GM12891 (cell line): ENCODE results near the gene SSBP2.
"Not testable (repeated sequence)": the region's sequence is repeated elsewhere in the genome, so short reads cannot be mapped to it uniquely, and the experiment has no call there.

ENCODE experiments used
- DNase-seq: peaks from one replicate; pipeline ENCODE4 v3.0.0; 2011; ENCODE audit warnings: low spot score; ENCODE audit not compliant: insufficient read length
- FAIRE-seq: peaks from 2 replicates; lab custom pipeline; 2011; peaks lifted over from hg19 to GRCh38; lab: Jason Lieb, UNC
- PAX5 ChIP-seq: IDR thresholded peaks from 2 replicates; pipeline ENCODE4 v1.6.1; 2011; ENCODE audit warnings: low read length, moderate library complexity, mild to moderate bottlenecking; ENCODE audit not compliant: insufficient read depth, severe bottlenecking
- POLR2A ChIP-seq: IDR thresholded peaks from 2 replicates; pipeline ENCODE4 v1.6.1; 2011; ENCODE audit warnings: low read depth, low read length, control low read depth
- POLR2AphosphoS5 ChIP-seq: IDR thresholded peaks from 2 replicates; pipeline ENCODE4 v1.6.1; 2011; ENCODE audit warnings: low read depth, low read length, control low read depth
- POU2F2 ChIP-seq: IDR thresholded peaks from 2 replicates; pipeline ENCODE4 v1.6.1; 2011; ENCODE audit warnings: low read depth, mild to moderate bottlenecking, control low read depth, low read length, moderate library complexity
- SPI1 ChIP-seq: IDR thresholded peaks from 2 replicates; pipeline ENCODE4 v1.6.1; 2011; ENCODE audit warnings: low read depth, low read length, control low read depth
- TAF1 ChIP-seq: IDR thresholded peaks from 2 replicates; pipeline ENCODE4 v1.6.1; 2011; ENCODE audit warnings: low read depth, low read length, control low read depth

Gene SSBP2

GRCh38 chr5:81696418-81697397 is 54.2 kb downstream of the SSBP2 start:
- FAIRE-seq (peak; percentile 56), DNase-seq (no peak)
- TF ChIP-seq SPI1 = no peak
- TF ChIP-seq TAF1 = no peak
- no peak for TF ChIP-seq POLR2AphosphoS5
- no peak for TF ChIP-seq POLR2A
- no peak for TF ChIP-seq PAX5
- no peak for TF ChIP-seq POU2F2

GRCh38 chr5:81694726-81695125 is 56.2 kb downstream of the SSBP2 start:
- DNase-seq (no peak), FAIRE-seq (no peak)
- TF ChIP-seq POLR2AphosphoS5 = no peak
- TF ChIP-seq TAF1 = no peak
- no peak for TF ChIP-seq POLR2A
- TF ChIP-seq SPI1 = no peak
- TF ChIP-seq PAX5 = no peak
- no peak for TF ChIP-seq POU2F2

DNA sequence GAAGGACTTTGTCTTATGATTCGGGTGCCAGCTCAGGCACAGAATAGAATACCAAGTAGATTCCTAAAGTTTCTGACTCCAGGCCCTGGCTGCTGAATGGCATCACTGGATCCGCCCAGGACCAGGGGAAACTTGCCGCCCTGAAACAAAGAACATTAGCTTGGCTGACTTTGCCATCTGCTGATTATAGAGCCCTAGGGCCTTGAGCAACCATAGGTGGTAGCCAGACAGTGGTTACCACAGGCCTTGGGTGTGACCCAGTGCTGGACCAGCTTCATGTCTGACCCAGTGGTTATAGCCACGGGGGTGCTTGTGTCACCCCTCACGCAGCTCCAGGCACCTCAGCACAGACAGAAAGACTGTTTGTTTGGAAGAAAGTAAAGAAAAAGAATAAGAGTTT is 62.7 kb downstream of the SSBP2 start:
- DNase-seq (no peak), FAIRE-seq (no peak)
- TF ChIP-seq POLR2AphosphoS5 (no peak), PAX5 (no peak), TAF1 (no peak), SPI1 (no peak)

DNA sequence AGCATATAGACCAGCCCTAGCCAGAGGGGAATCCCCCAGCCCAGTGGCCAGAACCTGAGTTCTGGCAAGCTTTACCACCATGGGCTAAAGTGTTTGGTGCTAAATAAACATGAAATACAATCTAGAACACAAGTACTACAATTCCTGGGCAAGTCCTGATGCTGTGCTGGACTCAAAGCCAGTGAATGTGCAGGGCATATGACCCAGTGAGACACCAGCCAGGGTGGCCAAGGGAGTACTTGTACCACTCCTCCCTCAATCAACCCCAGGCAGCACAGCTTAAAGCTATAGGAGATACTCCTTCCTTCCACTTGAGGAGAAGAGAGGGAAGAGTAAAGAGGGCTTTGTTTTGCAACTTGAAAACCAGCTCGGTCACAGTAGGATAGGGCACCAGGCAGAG is 63.6 kb downstream of the SSBP2 start:
- FAIRE-seq (peak; percentile 26), DNase-seq (no peak)
- TF ChIP-seq POU2F2 = no peak

DNA sequence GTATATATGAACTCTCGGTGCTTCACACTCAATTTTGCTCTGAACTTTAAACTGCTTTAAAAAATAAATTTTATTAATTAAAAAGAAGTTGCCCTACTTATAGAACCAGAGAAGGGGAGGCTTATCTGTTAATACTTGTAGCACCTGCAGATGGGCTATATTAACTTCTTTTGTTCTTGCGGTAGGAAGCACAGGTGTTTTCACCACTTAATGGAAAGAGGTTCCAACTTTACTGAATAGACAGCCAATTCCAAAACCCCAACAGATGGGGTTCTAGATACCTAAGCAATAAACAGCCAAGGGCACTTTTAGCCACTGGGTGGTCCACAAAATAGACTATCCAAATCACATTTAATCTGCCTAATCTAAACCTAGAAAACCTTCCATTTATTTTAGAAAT is 65.4 kb downstream of the SSBP2 start:
- TF ChIP-seq PAX5 = no peak
- TF ChIP-seq POU2F2 = no peak
- no peak for FAIRE-seq

DNA sequence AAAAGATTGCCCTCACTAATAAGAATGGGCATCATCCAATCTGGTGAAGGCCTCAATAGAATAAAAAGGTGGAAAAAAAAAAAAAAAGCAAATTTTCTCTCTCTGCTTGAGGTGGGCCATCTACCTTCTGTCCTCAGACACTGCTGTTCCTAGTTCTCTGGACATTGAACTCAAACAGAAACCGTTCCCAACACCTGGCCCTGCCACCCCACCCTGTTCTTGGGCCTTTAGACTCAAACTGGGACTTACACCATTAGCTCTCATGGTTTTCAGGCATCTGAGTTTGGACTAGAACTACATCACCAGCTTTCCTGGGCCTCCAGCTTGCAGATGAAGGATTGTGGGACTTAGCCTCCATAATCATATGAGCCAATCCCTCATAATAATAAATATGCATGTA is 71.0 kb downstream of the SSBP2 start:
- TF ChIP-seq TAF1 (no peak), POLR2AphosphoS5 (no peak), POLR2A (no peak), POU2F2 (no peak), PAX5 (no peak), SPI1 (no peak)

More for the DNA sequence above, 65.4 kb downstream of the SSBP2 start:
- DNase-seq = no peak

GRCh38 chr5:81675420-81675819 is 75.5 kb downstream of the SSBP2 start:
- FAIRE-seq = no peak
- TF ChIP-seq POLR2AphosphoS5 (no peak), TAF1 (no peak), SPI1 (no peak), POLR2A (no peak), PAX5 (no peak), POU2F2 (no peak)

More for the DNA sequence above, 71.0 kb downstream of the SSBP2 start:
- FAIRE-seq (no peak), DNase-seq (no peak)

DNA sequence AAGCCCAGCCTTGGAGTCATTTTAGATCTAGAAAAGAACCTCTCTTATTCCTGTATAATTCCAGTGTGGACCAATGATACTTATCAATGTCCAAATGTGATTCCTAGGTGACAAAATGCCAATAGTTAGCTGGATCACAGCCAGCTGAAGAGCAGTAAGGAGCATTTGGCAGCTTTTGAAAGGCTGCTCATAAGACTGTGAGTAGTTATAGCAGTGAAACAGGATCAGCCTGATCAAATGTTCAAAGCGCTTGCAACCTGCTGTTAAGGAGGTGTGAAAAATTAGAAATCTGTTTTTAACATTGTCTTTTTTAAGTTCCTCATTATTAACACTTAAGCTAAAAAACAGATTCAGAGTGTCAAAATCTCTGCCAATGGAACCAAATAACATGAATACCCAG is 85.1 kb downstream of the SSBP2 start:
- FAIRE-seq = peak; percentile 35
- no peak for TF ChIP-seq PAX5
- no peak for TF ChIP-seq POLR2A
- TF ChIP-seq TAF1 = no peak
- no peak for TF ChIP-seq POLR2AphosphoS5
- TF ChIP-seq SPI1 = no peak
- TF ChIP-seq POU2F2 = no peak
- no peak for DNase-seq

More at GRCh38 chr5:81675420-81675819, 75.5 kb downstream of the SSBP2 start:
- DNase-seq = no peak

DNA sequence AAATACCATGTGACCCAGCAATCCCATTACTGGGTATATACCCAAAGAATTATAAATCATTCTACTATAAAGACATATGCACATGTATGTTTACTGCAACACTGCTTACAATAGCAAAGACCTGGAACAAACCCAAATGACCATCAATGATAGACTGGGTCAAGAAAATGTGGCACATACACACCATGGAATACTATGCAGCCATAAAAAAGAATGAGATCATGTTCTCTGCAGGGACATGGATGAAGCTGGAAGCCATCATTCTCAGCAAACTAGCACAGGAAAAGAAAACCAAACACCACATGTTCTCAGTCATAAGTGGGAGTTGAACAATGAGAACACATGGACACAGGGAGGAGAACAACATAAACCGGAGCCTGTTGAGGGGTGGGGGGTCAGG is 90.3 kb downstream of the SSBP2 start:
- FAIRE-seq, DNase-seq: not testable (repeated sequence)

- no peak for FAIRE-seq
- TF ChIP-seq POLR2AphosphoS5 (no peak), SPI1 (no peak), PAX5 (no peak), POU2F2 (no peak), TAF1 (no peak), POLR2A (no peak)
Observed at GRCh38 chr5:81657386-81657785, 93.5 kb downstream of the SSBP2 start.

More at GRCh38 chr5:81657386-81657785, 93.5 kb downstream of the SSBP2 start:
- no peak for DNase-seq
